BLaER1 treated with 17β-estradiol and CSF1 and Interleukin-3, amounts not matched to agents 10 nM and 100 nM (cell line): ENCODE results near the gene SLC1A2.

Source experiments
- H3K27ac ChIP-seq, 11 experiments: shearing (Covaris generic); formaldehyde crosslinking; 2 replicates each; pipeline ENCODE4 v1.8.1; 2022
- H3K27me3 ChIP-seq, 11 experiments: shearing (Covaris generic); formaldehyde crosslinking; 2 replicates each; pipeline ENCODE4 v1.8.1; 2022
- H3K36me3 ChIP-seq, 11 experiments: shearing (Covaris generic); formaldehyde crosslinking; 2 replicates each; pipeline ENCODE4 v1.8.1; 2022
- H3K4me1 ChIP-seq, 10 experiments: shearing (Covaris generic); formaldehyde crosslinking; 2 replicates each; pipeline ENCODE4 v1.8.1; 2022
- H3K4me2 ChIP-seq, 11 experiments: shearing (Covaris generic); formaldehyde crosslinking; 2 replicates each; pipeline ENCODE4 v1.8.1; 2022
- H3K4me3 ChIP-seq, 10 experiments: shearing (Covaris generic); formaldehyde crosslinking; 2 replicates each; pipeline ENCODE4 v1.8.1; 2022
- H3K9ac ChIP-seq, 11 experiments: shearing (Covaris generic); formaldehyde crosslinking; 2 replicates each; pipeline ENCODE4 v1.8.1; 2022
- H3K9me3 ChIP-seq, 11 experiments: shearing (Covaris generic); formaldehyde crosslinking; replicated peaks in 1 of 11; 2 replicates each; pipeline ENCODE4 v1.8.1; 2022
- H4K20me1 ChIP-seq, 11 experiments: shearing (Covaris generic); formaldehyde crosslinking; 2 replicates each; pipeline ENCODE4 v1.8.1; 2022
- Cebpa-rat ChIP-seq, 11 experiments: shearing (Covaris generic); IDR thresholded peaks; 2 replicates each; pipeline ENCODE4 v1.8.1; 2022

Gene SLC1A2

DNA sequence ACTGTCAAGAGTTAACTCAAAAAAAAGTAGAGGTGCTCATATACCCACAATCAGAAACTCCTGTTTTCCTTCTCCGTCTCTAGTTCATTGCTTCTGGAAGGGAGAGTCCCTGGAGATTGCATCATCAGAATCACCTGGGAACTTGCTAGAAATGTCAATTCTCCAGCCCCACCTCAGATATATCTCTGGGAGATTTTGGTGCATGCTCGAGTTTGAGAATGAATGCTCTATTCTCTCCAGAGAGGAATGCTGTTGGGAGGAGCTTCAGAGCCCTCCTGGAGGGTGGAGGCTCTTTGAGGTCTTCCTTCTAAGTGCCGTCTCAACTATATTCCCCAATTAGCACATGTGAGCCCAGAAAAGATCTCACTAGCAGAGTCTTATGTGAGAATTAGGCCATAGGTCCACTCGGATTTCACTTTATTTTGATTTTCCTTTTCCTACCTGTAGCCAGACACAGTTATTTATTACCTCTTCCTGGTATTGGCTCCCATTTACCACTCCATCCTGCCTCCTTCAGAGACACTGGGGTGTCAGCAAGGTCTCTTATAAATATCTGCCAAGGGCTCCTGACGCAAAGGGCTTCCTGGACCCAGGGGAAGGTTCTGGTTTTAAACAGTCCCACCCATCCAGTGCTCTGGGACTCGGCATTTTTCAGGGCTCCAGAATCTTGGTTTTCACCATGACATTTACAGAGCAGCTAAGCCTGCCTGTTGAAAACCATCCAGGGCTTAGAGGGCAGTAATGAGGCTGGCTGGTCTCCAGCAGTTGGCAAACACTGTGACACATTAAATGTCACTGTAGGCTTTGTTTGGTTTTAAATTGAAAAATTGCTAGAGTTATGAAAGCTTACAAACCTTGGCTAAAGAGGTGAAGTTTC is 144.2 kb downstream of the SLC1A2 start:
- Histone ChIP-seq H4K20me1 (no peaks in the 10 kb centered on the region), H3K9me3 (no peaks in the 10 kb centered on the region; a peak in 1 of 22 replicates), H3K4me1 (peaks cover 6 to 18% (median 9%) of the 10 kb centered on the region in 10 experiments; a peak in 18 of 20 replicates), H3K27ac (no peak overlapping the region), H3K27me3 (no peaks in the 10 kb centered on the region), H3K4me3 (no peak overlapping the region), H3K9ac (no peak overlapping the region), H3K36me3 (no peaks in the 10 kb centered on the region), H3K4me2 (no peak overlapping the region)
- TF ChIP-seq Cebpa-rat (IDR thresholded peaks at IDR 0.05): peak in 1 of 11 experiments; percentile 20; a peak in 1 of 22 replicates

DNA sequence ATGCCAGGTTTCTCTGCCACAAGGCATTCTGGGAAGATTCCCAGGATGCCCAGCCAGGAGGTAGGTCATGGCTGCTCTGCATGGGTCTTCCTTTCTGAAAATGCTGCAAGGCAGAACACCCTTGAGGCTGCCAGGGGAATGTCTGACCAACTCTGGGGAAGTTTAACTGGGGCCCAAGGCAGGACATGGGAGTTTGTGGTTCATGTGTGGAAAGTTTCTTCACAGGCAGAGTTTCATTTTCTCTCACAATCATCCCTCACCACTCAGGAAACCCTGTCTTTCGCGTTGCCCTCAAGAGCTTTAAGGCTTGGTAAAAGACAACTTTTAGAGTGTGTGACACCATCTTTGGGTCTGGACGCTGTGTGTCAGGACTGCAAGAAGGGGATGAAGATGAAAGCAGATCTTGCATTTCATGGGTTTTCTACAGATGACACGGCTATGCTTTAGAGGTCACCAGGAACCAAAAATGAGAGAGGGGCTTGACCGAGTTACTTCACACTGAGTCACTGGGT is 146.9 kb downstream of the SLC1A2 start:
- Histone ChIP-seq H3K9me3 (no peaks in the 10 kb centered on the region; a peak in 1 of 22 replicates), H3K9ac (no peak overlapping the region), H4K20me1 (no peaks in the 10 kb centered on the region), H3K4me2 (peak overlapping the region in 10 of 11 experiments; percentile 8 to 73 (median 37); a peak in 17 of 22 replicates), H3K36me3 (no peaks in the 10 kb centered on the region), H3K4me1 (peaks cover 6 to 18% (median 9%) of the 10 kb centered on the region in 10 experiments; a peak in 18 of 20 replicates), H3K27ac (0 out of 22 replicates have a peak overlapping the region, but pooled peaks of 1 of the 11 experiments have one; percentile 19), H3K4me3 (no peak overlapping the region), H3K27me3 (no peaks in the 10 kb centered on the region)
- no peak for TF ChIP-seq Cebpa-rat (IDR thresholded peaks at IDR 0.05)

DNA sequence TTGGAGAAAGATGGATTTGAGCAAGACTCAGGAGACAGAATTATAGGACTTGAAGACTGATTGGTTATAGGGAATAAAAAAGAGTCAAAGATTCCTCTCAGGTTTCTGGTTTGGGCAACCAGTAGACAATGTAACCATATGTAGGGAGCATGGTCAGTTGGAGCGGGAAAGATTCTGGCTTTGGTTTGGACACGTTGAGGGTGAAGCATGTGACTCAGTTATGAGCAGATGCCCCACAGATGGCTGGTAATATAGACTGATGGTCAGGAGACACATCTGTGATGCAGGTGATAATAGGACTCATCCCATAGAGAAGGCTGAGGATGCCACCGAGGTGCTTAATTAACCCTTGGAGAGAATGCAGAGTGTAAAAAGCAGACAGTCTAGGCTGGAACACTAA is 148.3 kb downstream of the SLC1A2 start:
- H3K27ac ChIP-seq: no peak overlapping the region
- no peaks in the 10 kb centered on the region for H3K27me3 ChIP-seq
- no peak overlapping the region for H3K4me2 ChIP-seq
- H3K4me1 ChIP-seq: peaks cover 6 to 18% (median 9%) of the 10 kb centered on the region in 10 experiments; a peak in 19 of 20 replicates
- no peak overlapping the region for H3K4me3 ChIP-seq
- H4K20me1 ChIP-seq: no peaks in the 10 kb centered on the region
- H3K9ac ChIP-seq: no peak overlapping the region
- no peak for TF ChIP-seq Cebpa-rat (IDR thresholded peaks at IDR 0.05)
- no peaks in the 10 kb centered on the region for H3K36me3 ChIP-seq
- no peaks in the 10 kb centered on the region; a peak in 1 of 22 replicates for H3K9me3 ChIP-seq

DNA sequence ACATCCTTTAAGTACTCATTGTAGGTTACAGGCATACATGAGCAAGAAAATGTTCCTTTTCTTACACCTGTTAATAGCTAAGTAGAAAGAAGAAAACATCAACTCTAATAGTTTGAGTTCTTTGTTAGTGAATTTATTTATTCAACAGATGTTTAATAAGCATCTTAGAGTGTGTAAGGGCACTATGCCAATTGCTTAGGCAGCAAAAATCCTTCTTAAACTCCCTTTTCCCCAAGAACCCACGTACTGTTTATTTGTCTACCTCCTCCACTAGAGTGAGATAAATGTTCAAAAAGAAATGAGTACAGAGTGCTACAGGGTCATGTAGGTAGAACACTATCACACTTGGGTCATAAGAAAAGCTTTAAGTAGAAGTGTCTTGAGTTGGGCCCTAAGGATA is 149.0 kb downstream of the SLC1A2 start:
- H3K36me3 ChIP-seq: no peaks in the 10 kb centered on the region
- no peaks in the 10 kb centered on the region for H4K20me1 ChIP-seq
- no peaks in the 10 kb centered on the region for H3K27me3 ChIP-seq
- no peaks in the 10 kb centered on the region; a peak in 1 of 22 replicates for H3K9me3 ChIP-seq
- TF ChIP-seq Cebpa-rat (IDR thresholded peaks at IDR 0.05): no peak
- H3K27ac ChIP-seq: no peak overlapping the region
- no peak overlapping the region for H3K4me3 ChIP-seq
- no peak overlapping the region for H3K4me2 ChIP-seq
- no peak overlapping the region for H3K9ac ChIP-seq
- H3K4me1 ChIP-seq: peaks cover 6 to 18% (median 11%) of the 10 kb centered on the region in 10 experiments; a peak in 19 of 20 replicates

DNA sequence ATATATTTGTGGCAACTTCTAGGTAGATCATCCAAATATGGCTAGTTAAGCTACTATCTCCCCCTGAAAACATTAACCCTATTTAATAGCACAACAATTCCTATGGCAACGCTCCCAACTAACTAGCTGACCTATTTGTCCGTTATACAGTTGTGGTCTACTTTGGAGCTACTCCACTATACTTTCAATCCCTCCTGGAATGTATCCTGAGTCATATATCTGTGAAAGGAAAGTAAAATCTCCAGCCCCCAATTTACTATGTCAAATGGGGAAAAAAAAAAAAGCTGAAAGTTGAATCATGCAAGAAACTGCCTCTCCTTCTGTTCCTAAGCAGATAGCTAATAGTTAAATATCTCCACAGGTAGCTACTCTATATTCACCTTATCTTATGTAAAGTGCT is 151.9 kb downstream of the SLC1A2 start:
- Histone ChIP-seq H4K20me1 (no peaks in the 10 kb centered on the region), H3K36me3 (no peaks in the 10 kb centered on the region), H3K4me3 (no peak overlapping the region), H3K27me3 (no peaks in the 10 kb centered on the region), H3K27ac (no peak overlapping the region), H3K4me2 (no peak overlapping the region), H3K9ac (no peak overlapping the region), H3K9me3 (no peaks in the 10 kb centered on the region; a peak in 1 of 22 replicates), H3K4me1 (peaks cover 3 to 11% (median 5%) of the 10 kb centered on the region in 10 experiments; a peak in 19 of 20 replicates)
- TF ChIP-seq Cebpa-rat (IDR thresholded peaks at IDR 0.05): no peak

DNA sequence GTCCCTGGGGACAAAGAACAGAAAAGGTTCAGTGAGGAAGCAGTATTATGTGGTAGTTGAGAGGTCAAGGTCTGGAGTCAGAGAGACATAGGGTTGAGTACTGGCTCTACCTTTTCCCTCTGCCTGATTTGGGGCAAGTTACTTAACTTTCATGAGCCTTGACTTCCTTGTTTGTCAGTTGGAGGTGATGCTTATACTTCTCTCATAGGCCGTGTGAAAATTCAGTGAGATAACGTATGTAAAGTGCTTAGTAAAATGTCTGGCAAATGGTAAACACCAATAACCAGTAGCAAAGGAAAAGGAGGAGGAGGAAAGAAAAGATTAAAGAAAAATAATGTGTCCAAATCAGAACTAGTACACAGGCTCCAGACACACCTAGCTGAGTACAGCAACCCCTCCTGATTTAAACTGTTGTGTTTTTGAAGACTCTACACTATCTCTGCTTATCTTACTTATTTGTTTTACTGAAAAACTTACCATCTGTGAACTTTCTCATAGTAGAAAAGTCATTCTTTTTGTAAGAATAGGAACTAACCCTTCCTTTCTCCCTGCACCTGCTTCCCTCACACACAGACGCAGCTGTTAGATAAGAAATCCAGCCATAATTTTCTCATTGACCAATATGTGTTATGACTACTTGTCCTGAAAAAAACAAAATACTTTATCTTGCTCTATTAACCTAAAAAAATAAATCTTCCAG is 153.5 kb downstream of the SLC1A2 start:
- H3K4me2 ChIP-seq: peak overlapping the region in 3 of 11 experiments; percentile 3 to 17 (median 13); a peak in 3 of 22 replicates
- no peak overlapping the region for H3K9ac ChIP-seq
- no peaks in the 10 kb centered on the region for H3K27me3 ChIP-seq
- TF ChIP-seq Cebpa-rat (IDR thresholded peaks at IDR 0.05): no peak
- no peak overlapping the region for H3K27ac ChIP-seq
- H4K20me1 ChIP-seq: no peaks in the 10 kb centered on the region
- H3K4me3 ChIP-seq: no peak overlapping the region
- no peaks in the 10 kb centered on the region for H3K36me3 ChIP-seq
- H3K4me1 ChIP-seq: peaks cover 0 to 7% (median 0%) of the 10 kb centered on the region in 10 experiments; a peak in 4 of 20 replicates
- no peaks in the 10 kb centered on the region for H3K9me3 ChIP-seq

DNA sequence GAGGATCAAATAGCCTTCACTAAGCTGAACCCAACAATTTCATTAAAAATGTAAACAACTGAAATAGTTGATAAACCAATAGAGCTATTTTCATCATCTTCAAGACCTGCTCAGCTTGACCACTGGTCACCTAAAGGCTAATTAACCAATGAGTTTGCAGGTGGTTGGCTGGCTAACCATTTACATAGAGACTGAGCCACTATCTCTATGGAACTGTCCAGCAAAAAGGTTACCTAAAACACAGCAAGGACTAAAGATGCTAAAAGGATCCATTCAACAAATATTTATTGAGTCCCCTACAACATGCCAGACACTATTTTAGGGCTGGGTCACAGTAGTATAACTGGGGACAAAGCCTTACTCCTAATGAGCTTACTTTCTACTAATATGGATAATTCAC is 156.6 kb downstream of the SLC1A2 start:
- H4K20me1 ChIP-seq: no peaks in the 10 kb centered on the region
- no peaks in the 10 kb centered on the region for H3K9me3 ChIP-seq
- H3K27ac ChIP-seq: no peak overlapping the region
- no peak overlapping the region for H3K4me3 ChIP-seq
- H3K4me2 ChIP-seq: no peak overlapping the region
- no peak overlapping the region for H3K9ac ChIP-seq
- H3K27me3 ChIP-seq: no peaks in the 10 kb centered on the region
- TF ChIP-seq Cebpa-rat (IDR thresholded peaks at IDR 0.05): no peak
- peaks cover 0 to 7% (median 0%) of the 10 kb centered on the region in 10 experiments; a peak in 4 of 20 replicates for H3K4me1 ChIP-seq
- H3K36me3 ChIP-seq: no peaks in the 10 kb centered on the region

DNA sequence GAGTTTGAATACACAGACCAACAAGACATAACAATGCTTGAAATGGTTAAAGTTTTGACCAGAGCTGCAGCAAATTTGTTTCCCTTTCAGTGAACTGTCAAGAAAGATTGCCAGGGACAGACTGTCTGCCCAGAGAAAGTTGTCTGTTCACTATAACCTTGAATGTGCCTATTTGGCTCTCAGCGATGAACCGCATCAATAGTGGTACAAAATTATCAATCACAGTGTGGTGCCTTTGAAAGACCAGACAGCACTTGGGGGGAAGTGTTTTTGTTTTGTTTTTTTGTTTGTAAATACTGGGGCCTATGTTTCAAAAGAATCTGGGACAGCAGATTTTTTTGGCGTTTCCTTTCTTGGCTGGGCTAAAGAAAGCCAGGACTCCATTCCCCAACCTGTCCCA is 157.3 kb downstream of the SLC1A2 start:
- TF ChIP-seq Cebpa-rat (IDR thresholded peaks at IDR 0.05): no peak
- H3K9ac ChIP-seq: no peak overlapping the region
- no peaks in the 10 kb centered on the region for H3K27me3 ChIP-seq

DNA sequence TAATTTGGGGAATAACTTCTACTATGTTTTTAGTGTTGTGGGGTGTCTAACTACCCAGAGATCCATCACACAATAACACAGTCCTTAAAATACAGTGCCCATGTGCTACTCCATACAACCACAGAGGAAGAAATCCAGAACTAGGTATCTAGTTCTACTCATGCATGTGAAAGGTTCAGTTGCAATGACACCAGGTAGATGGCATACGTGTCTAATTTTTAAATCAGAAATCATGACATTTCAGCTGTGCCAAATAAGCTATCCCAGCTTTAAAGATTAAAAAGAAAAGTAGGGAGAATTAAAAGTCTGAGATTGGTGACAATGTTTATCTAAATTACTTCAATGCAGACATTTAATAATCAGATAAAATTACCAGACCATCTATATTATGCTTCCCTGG is 158.2 kb downstream of the SLC1A2 start:
- no peak overlapping the region for H3K4me2 ChIP-seq
- no peaks in the 10 kb centered on the region for H3K27me3 ChIP-seq
- H3K27ac ChIP-seq: no peak overlapping the region

More for the DNA sequence above, 157.3 kb downstream of the SLC1A2 start:
- peaks cover 0 to 7% (median 5%) of the 10 kb centered on the region in 10 experiments; a peak in 8 of 20 replicates for H3K4me1 ChIP-seq
- H4K20me1 ChIP-seq: no peaks in the 10 kb centered on the region
- no peak overlapping the region for H3K27ac ChIP-seq
- no peaks in the 10 kb centered on the region for H3K9me3 ChIP-seq
- no peak overlapping the region for H3K4me3 ChIP-seq
- H3K36me3 ChIP-seq: no peaks in the 10 kb centered on the region
- no peak overlapping the region for H3K4me2 ChIP-seq

More for the DNA sequence above, 158.2 kb downstream of the SLC1A2 start:
- H4K20me1 ChIP-seq: no peaks in the 10 kb centered on the region
- no peak for TF ChIP-seq Cebpa-rat (IDR thresholded peaks at IDR 0.05)
- no peak overlapping the region for H3K4me3 ChIP-seq
- H3K36me3 ChIP-seq: no peaks in the 10 kb centered on the region
- H3K9ac ChIP-seq: no peak overlapping the region
- peaks cover 0 to 9% (median 6%) of the 10 kb centered on the region in 10 experiments; a peak in 8 of 20 replicates for H3K4me1 ChIP-seq
- no peaks in the 10 kb centered on the region for H3K9me3 ChIP-seq
